Upper lobe of left lung (tissue), 6 donors: ENCODE measurements around the gene ERICH4. TPM values are rescaled to one million over a fixed set of nuclear protein-coding genes. Genes with fewer than 3 reads are reported as not detected.
A peak's percentile ranks its signal among the peaks of the same experiment; 100 is the strongest.

Experiments
- ATAC-seq, 2 donors: fragments of 200-7000 bp; cut with Tn5 transposase; one replicate each; pipeline ENCODE4 v1.9.1; 2022; ENCODE audit warnings: mild to moderate bottlenecking in 2 of 2, moderate library complexity in 2 of 2; ENCODE audit not compliant: low FRiP score in 2 of 2
- DNase-seq, 2 donors: peaks; one replicate each; pipeline ENCODE4 v3.0.0-alpha.2; 2019 to 2020
- H3K27ac ChIP-seq, 4 donors: fragments of 200-600 bp; sonication (generic); one replicate each; pipeline ENCODE4 v1.5.1; 2016 to 2019
- H3K27me3 ChIP-seq, 4 donors: fragments of 200-600 bp; sonication (generic); one replicate each; pipeline ENCODE4 v1.5.1; 2017 to 2019
- H3K36me3 ChIP-seq, 4 donors: fragments of 200-600 bp; sonication (generic); one replicate each; pipeline ENCODE4 v1.5.1; 2016 to 2019
- H3K4me1 ChIP-seq, 4 donors: fragments of 200-600 bp; sonication (generic); one replicate each; pipeline ENCODE4 v1.5.1; 2018 to 2019
- H3K4me3 ChIP-seq, 4 donors: fragments of 200-600 bp; sonication (generic); one replicate each; pipeline ENCODE4 v1.5.1; 2017 to 2019; ENCODE audit warnings: mild to moderate bottlenecking in 2 of 4, moderate library complexity in 1 of 4
- H3K9me3 ChIP-seq, 4 donors: fragments of 200-600 bp; sonication (generic); one replicate each; pipeline ENCODE4 v1.5.1; 2018 to 2019
- EP300 ChIP-seq, 4 donors: sonication (generic); formaldehyde crosslinking; IDR thresholded peaks; one replicate each; pipeline ENCODE4 v1.5.1; 2017; ENCODE audit warnings: antibody characterized with exemption in 4 of 4, control low read depth in 2 of 4
- POLR2A ChIP-seq, 4 donors: fragments of 450-650 bp; IDR thresholded peaks; one replicate each; pipeline ENCODE4 v1.5.1; 2016 to 2017; ENCODE audit warnings: antibody characterized with exemption in 4 of 4, mild to moderate bottlenecking in 2 of 4
- POLR2AphosphoS5 ChIP-seq, 2 donors: sonication (generic); formaldehyde crosslinking; IDR thresholded peaks; one replicate each; pipeline ENCODE4 v1.5.1; 2017; ENCODE audit warnings: antibody characterized with exemption in 2 of 2
- WGBS, 2 donors: methylation state at CpG; one replicate each; pipeline ENCODE4 v1.1.5; 2017 to 2018; 5-methylcytosine and 5-hydroxymethylcytosine counted together
- total RNA-seq, 6 donors: library from RNA; depleted of rRNA in 4 of 6; stranded (reverse); fragments of >200 nt in 4 of 6; gene quantifications; one replicate each; pipeline versions ENCODE4 v1.1.0 to v1.2.1, GENCODE V29; 2016 to 2021
- TF ChIP-seq, protein P1 (sequence below), 6 experiments: fragments of 450-650 bp in 4 of 6; fragments of 200-600 bp in 2 of 6; sonication (generic) in 2 of 6; IDR thresholded peaks; one replicate each; pipeline ENCODE4 v1.5.1; 2016 to 2019; ENCODE audit warnings: antibody characterized with exemption in 6 of 6
- donor health status: DM: no; HTN: no; CAD: no; lungs with moderate emphysema.
- donor health status: DM: no; HTN: yes; CAD: no; lungs with severe emphysema.

ERICH4 gene
- total RNA-seq, 6 donors from 2014 or later, result not detected

DNA sequence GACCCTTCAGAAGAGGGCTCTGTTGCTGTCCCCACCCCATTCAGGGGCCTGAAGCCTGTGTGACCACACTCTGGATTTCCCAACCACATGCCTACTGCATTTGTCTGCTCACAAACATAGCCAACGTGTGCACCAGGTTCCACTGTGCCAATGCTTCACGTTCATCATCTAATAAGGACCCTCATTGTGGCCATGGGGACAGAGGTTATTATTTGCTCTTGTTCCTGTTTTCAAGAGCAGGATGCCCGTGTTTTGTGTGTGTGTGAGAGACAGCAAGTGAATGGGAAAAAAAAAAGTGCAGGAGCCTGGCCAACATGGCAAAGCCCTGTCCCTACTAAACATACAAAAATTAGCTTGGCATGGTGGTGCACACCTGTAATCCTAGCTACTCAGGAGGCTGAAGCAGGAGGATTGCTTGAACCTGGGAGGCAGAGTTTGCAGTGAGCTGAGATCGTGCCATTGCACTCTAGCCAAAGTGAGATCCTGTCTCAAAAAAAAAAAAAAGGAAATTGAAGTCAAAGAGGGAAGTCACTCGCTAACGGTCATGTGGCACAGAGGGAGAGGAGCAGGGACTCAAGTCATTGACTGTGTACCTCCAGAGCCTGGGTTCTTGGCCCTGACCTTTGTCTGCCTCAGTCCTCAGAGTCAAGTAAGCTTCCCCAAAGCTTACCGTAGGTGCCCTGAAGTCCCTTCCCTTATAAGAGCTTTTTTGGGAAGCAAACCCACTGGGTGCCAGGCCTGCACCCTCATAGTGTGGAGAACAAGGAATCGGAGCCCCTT is 22.7 kb upstream of the ERICH4 start:
- peak overlapping the region; percentile 69 to 81 (median 76) for H3K27ac ChIP-seq
- 54 to 58% methylated on average over 8 of the region's 8 CpGs for WGBS, 2 donors

DNA sequence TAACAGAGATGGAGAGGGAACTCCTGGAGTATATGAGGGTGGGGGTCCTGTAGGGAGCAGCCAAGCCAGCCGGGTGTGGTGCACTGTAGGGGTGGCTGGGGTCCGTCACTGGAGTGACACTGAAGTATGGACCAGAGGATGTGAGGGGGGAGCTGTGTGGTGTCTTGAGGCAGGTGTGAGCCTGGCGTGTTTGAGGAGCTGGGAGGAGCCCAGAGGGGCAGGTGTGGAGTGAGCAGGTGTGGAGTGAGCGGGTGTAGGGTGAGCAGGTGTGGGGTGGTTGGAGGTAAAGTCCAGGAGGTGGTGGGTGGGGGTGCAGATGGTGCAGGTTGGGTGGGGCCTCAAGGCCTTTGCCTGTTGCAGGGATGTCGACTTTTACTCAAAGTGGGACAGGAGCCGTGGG is 21.6 kb upstream of the ERICH4 start:
- peaks cover 21 to 63% (median 41%) of the 10 kb centered on the region in 4 donors for H3K4me1 ChIP-seq
- ATAC-seq (no peak), DNase-seq (no peak)
- H3K9me3 ChIP-seq, result no peaks in the 10 kb centered on the region
- peaks cover 31 to 91% (median 53%) of the 10 kb centered on the region in 4 donors for H3K36me3 ChIP-seq
- peak overlapping the region; percentile 69 to 81 (median 76) for H3K27ac ChIP-seq
- no peaks in the 10 kb centered on the region for H3K27me3 ChIP-seq
- H3K4me3 ChIP-seq, result no peak overlapping the region
- TF ChIP-seq POLR2A (IDR thresholded peaks at IDR 0.05) (no peak), POLR2AphosphoS5 (IDR thresholded peaks at IDR 0.05) (no peak)
- TF ChIP-seq, protein P1, sequence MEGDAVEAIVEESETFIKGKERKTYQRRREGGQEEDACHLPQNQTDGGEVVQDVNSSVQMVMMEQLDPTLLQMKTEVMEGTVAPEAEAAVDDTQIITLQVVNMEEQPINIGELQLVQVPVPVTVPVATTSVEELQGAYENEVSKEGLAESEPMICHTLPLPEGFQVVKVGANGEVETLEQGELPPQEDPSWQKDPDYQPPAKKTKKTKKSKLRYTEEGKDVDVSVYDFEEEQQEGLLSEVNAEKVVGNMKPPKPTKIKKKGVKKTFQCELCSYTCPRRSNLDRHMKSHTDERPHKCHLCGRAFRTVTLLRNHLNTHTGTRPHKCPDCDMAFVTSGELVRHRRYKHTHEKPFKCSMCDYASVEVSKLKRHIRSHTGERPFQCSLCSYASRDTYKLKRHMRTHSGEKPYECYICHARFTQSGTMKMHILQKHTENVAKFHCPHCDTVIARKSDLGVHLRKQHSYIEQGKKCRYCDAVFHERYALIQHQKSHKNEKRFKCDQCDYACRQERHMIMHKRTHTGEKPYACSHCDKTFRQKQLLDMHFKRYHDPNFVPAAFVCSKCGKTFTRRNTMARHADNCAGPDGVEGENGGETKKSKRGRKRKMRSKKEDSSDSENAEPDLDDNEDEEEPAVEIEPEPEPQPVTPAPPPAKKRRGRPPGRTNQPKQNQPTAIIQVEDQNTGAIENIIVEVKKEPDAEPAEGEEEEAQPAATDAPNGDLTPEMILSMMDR (IDR thresholded peaks at IDR 0.05), result no peak
- WGBS, 2 donors, result 85 to 91% methylated on average over 6 of the region's 6 CpGs

More for the DNA sequence above, 22.7 kb upstream of the ERICH4 start:
- Histone ChIP-seq H3K9me3 (no peaks in the 10 kb centered on the region), H3K36me3 (peaks cover 31 to 88% (median 56%) of the 10 kb centered on the region in 4 donors), H3K4me3 (no peak overlapping the region), H3K27me3 (no peaks in the 10 kb centered on the region), H3K4me1 (peaks cover 15 to 53% (median 31%) of the 10 kb centered on the region in 4 donors)
- peak in 1 of 2 donors; percentile 58 for ATAC-seq
- TF ChIP-seq, protein P1 (IDR thresholded peaks at IDR 0.05), result no peak
- TF ChIP-seq EP300 (IDR thresholded peaks at IDR 0.05), result no peak
- TF ChIP-seq POLR2A (IDR thresholded peaks at IDR 0.05), result no peak
- no peak for TF ChIP-seq POLR2AphosphoS5 (IDR thresholded peaks at IDR 0.05)
- DNase-seq, result peak in 1 of 2 donors; percentile 73

DNA sequence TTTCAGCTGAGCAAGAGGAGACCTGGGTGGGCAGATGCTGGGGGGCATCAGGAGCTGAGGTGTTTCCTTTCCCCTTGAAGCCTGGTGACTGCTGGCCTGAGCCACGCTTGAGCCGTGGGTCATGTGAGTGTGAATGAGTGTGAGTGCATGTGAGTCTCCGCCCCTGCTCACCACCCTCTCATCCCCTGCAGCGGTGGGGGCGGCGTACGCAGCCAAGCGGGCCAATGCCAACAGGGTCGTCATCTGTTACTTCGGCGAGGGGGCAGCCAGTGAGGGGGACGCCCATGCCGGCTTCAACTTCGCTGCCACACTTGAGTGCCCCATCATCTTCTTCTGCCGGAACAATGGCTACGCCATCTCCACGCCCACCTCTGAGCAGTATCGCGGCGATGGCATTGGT is 21.0 kb upstream of the ERICH4 start:
- DNase-seq (peak in 1 of 2 donors; percentile 76), ATAC-seq (no peak)
- no peak overlapping the region for H3K4me3 ChIP-seq
- H3K36me3 ChIP-seq, result peaks cover 31 to 85% (median 51%) of the 10 kb centered on the region in 4 donors
- TF ChIP-seq POLR2AphosphoS5 (IDR thresholded peaks at IDR 0.05) (no peak), EP300 (IDR thresholded peaks at IDR 0.05) (no peak), POLR2A (IDR thresholded peaks at IDR 0.05) (no peak)
- TF ChIP-seq, protein P1 (IDR thresholded peaks at IDR 0.05), result no peak
- H3K27me3 ChIP-seq, result no peaks in the 10 kb centered on the region
- no peaks in the 10 kb centered on the region for H3K9me3 ChIP-seq
- peaks cover 27 to 70% (median 47%) of the 10 kb centered on the region in 4 donors for H3K4me1 ChIP-seq
- H3K27ac ChIP-seq, result peak overlapping the region in 2 of 4 donors; percentile 80 to 81
- 96 to 98% methylated on average over 15 to 18 of the region's 20 CpGs for WGBS, 2 donors

DNA sequence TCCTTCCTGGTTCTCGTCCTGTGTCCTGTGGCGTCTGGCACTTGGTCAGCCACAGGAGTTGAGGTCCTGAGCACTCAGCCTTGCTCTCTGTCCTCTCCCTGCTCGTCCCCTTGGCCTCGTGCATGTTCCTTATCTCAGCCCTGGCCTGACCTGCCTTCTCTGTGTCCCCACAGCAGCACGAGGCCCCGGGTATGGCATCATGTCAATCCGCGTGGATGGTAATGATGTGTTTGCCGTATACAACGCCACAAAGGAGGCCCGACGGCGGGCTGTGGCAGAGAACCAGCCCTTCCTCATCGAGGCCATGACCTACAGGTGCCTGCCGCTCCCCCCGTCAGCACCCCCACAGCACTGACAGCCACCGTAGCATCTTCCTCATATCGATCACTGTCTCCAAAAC is 20.5 kb upstream of the ERICH4 start:
- Histone ChIP-seq H3K4me3 (no peak overlapping the region), H3K36me3 (peaks cover 31 to 80% (median 49%) of the 10 kb centered on the region in 4 donors), H3K27me3 (no peaks in the 10 kb centered on the region), H3K27ac (peak overlapping the region in 1 of 4 donors; percentile 81), H3K4me1 (peaks cover 28 to 75% (median 50%) of the 10 kb centered on the region in 4 donors), H3K9me3 (no peaks in the 10 kb centered on the region)
- TF ChIP-seq POLR2AphosphoS5 (IDR thresholded peaks at IDR 0.05) (no peak), EP300 (IDR thresholded peaks at IDR 0.05) (no peak), POLR2A (IDR thresholded peaks at IDR 0.05) (no peak)
- TF ChIP-seq, protein P1 (IDR thresholded peaks at IDR 0.05), result no peak
- WGBS, 2 donors, result 85 to 87% methylated on average over 18 of the region's 18 CpGs
- ATAC-seq, result no peak
- DNase-seq, result no peak
